IMR-90 (cell line): Measurements from ENCODE around the gene VPS37B. TPM values are rescaled to one million over a fixed set of nuclear protein-coding genes. Genes with fewer than 3 reads are reported as not detected.

Source experiments
- ATAC-seq: fragments of 200-7000 bp; cut with Tn5 transposase; 2 replicates; pipeline ENCODE4 v1.9.1; 2020; ENCODE audit warnings: low read depth, mild to moderate bottlenecking, moderate library complexity
- BruUV-seq: library from RNA; stranded (reverse); fragments of 400-500 nt; replicated peaks from 2 replicates; lab custom pipeline; 2021; lab: Mats Ljungman, UMichigan
- CTCF ChIA-PET: fragments of 300-600 bp; formaldehyde crosslinking; extraction: SDS; loops from one replicate; lab custom pipeline; 2021; ENCODE audit warnings: antibody characterized with exemption; lab: Yijun Ruan, JAX
- POLR2A ChIA-PET: fragments of 300-600 bp; sonication (Branson Sonifier 250); formaldehyde crosslinking; loops from one replicate; lab custom pipeline; 2022; ENCODE audit warnings: antibody characterized with exemption; ENCODE audit not compliant: unreplicated experiment; lab: Charles Lee
- DNase-seq: peaks from one replicate; pipeline ENCODE4 v3.0.0; 2013
- H2AFZ ChIP-seq: replicated peaks from 2 replicates; pipeline ENCODE3; 2013; ENCODE audit warnings: low read length, mild to moderate bottlenecking; ENCODE audit not compliant: poor library complexity
- H2AK5ac ChIP-seq: 2 replicates; pipeline ENCODE4 v1.6.1; 2013; ENCODE audit warnings: low read depth, low read length, inconsistent platforms
- H2AK9ac ChIP-seq: replicated peaks from 2 replicates; pipeline ENCODE3; 2013; ENCODE audit warnings: mild to moderate bottlenecking, low read depth, low read length, moderate library complexity; ENCODE audit not compliant: poor library complexity
- H2BK120ac ChIP-seq: 2 replicates; pipeline ENCODE4 v1.6.1; 2013; ENCODE audit warnings: low read depth, low read length, inconsistent platforms
- H2BK15ac ChIP-seq: 3 replicates; pipeline ENCODE4 v1.6.1; 2013; ENCODE audit warnings: low read depth, low read length, inconsistent platforms
- H2BK20ac ChIP-seq: 2 replicates; pipeline ENCODE4 v1.6.1; 2013; ENCODE audit warnings: low read depth, mild to moderate bottlenecking, inconsistent platforms, low read length, moderate library complexity
- H2BK5ac ChIP-seq: 2 replicates; pipeline ENCODE4 v1.6.1; 2013; ENCODE audit warnings: mild to moderate bottlenecking, low read depth, low read length, inconsistent platforms; ENCODE audit not compliant: poor library complexity, severe bottlenecking
- H3K14ac ChIP-seq: replicated peaks from 2 replicates; pipeline ENCODE4 v1.6.1; 2013; ENCODE audit warnings: low read depth, low read length, inconsistent platforms
- H3K18ac ChIP-seq: 2 replicates; pipeline ENCODE4 v1.6.1; 2013; ENCODE audit warnings: low read depth, low read length, control low read depth
- H3K23ac ChIP-seq: 2 replicates; pipeline ENCODE4 v1.6.1; 2013; ENCODE audit warnings: low read depth, low read length, inconsistent platforms
- H3K27ac ChIP-seq: 2 replicates; pipeline ENCODE4 v1.5.1; 2013; ENCODE audit warnings: mild to moderate bottlenecking, control low read depth, low read length; ENCODE audit not compliant: insufficient read depth
- H3K27me3 ChIP-seq: 2 replicates; pipeline ENCODE4 v1.6.1; 2013; ENCODE audit warnings: low read length; ENCODE audit not compliant: control insufficient read depth, insufficient read depth
- H3K36me3 ChIP-seq: 2 replicates; pipeline ENCODE4 v1.6.1; 2013; ENCODE audit warnings: low read length, mixed read lengths; ENCODE audit not compliant: control insufficient read depth, insufficient read depth
- H3K4ac ChIP-seq: 2 replicates; pipeline ENCODE4 v1.6.1; 2013; ENCODE audit warnings: low read depth, low read length, inconsistent platforms
- H3K4me1 ChIP-seq: 2 replicates; pipeline ENCODE4 v1.6.1; 2013; ENCODE audit warnings: low read length, mixed read lengths; ENCODE audit not compliant: control insufficient read depth, insufficient read depth
- H3K4me2 ChIP-seq: 2 replicates; pipeline ENCODE4 v1.6.1; 2013; ENCODE audit warnings: low read depth, mild to moderate bottlenecking, control low read depth, low read length, moderate library complexity
- H3K4me3 ChIP-seq: 2 replicates; pipeline ENCODE4 v1.5.1; 2013; ENCODE audit warnings: low read depth, mild to moderate bottlenecking, control low read depth, low read length, moderate library complexity; ENCODE audit not compliant: insufficient read depth
- H3K56ac ChIP-seq: 2 replicates; pipeline ENCODE4 v1.6.1; 2013; ENCODE audit warnings: low read length, inconsistent platforms; ENCODE audit not compliant: insufficient read depth; ENCODE audit errors: extremely low read depth
- H3K79me1 ChIP-seq, 2 experiments: 2 replicates each; pipeline ENCODE4 v1.6.1; 2013; ENCODE audit warnings: low read length in 2 of 2, inconsistent platforms in 1 of 2, low read depth in 1 of 2
- H3K9ac ChIP-seq: 2 replicates; pipeline ENCODE4 v1.6.1; 2013; ENCODE audit warnings: low read depth, low read length, control low read depth
- H3K9me1 ChIP-seq: 2 replicates; pipeline ENCODE4 v1.6.1; 2013; ENCODE audit warnings: low read length, inconsistent platforms; ENCODE audit not compliant: insufficient read depth
- H3K9me3 ChIP-seq: 2 replicates; pipeline ENCODE4 v1.6.1; 2013; ENCODE audit warnings: low read length; ENCODE audit not compliant: control insufficient read depth, insufficient read depth
- H4K20me1 ChIP-seq: 2 replicates; pipeline ENCODE4 v1.6.1; 2013; ENCODE audit warnings: low read length, inconsistent platforms; ENCODE audit not compliant: insufficient read depth
- H4K5ac ChIP-seq: 2 replicates; pipeline ENCODE4 v1.6.1; 2013; ENCODE audit warnings: mild to moderate bottlenecking, low read depth, low read length, control low read depth
- H4K8ac ChIP-seq, 2 experiments: 2 replicates each; pipeline ENCODE4 v1.6.1; 2013; ENCODE audit warnings: low read depth in 2 of 2, low read length in 2 of 2, control low read depth in 1 of 2, inconsistent platforms in 1 of 2
- H4K91ac ChIP-seq: 2 replicates; pipeline ENCODE4 v1.6.1; 2013; ENCODE audit warnings: low read depth, low read length, inconsistent platforms; ENCODE audit not compliant: insufficient read depth
- BHLHE40 ChIP-seq: fragments of 150-350 bp; IDR thresholded peaks from 2 replicates; pipeline ENCODE4 v1.6.1; 2016; ENCODE audit warnings: mild to moderate bottlenecking, low read depth, low read length
- CEBPB ChIP-seq: IDR thresholded peaks from 2 replicates; pipeline ENCODE4 v1.6.1; 2012; ENCODE audit warnings: low read depth, low read length, improper control_type of control experiment
- CHD1 ChIP-seq: IDR thresholded peaks from 2 replicates; pipeline ENCODE4 v1.6.1; 2012; ENCODE audit warnings: low read depth, low read length, improper control_type of control experiment
- CTCF ChIP-seq: conservative IDR thresholded peaks from 2 replicates; pipeline ENCODE4 v1.5.1; 2012; ENCODE audit warnings: mild to moderate bottlenecking, low read depth, low read length, improper control_type of control experiment
- FOS ChIP-seq: fragments of 150-350 bp; IDR thresholded peaks from 2 replicates; pipeline ENCODE4 v1.6.1; 2016; ENCODE audit warnings: low read depth, low read length
- MAFK ChIP-seq: IDR thresholded peaks from 2 replicates; pipeline ENCODE4 v1.6.1; 2012; ENCODE audit warnings: low read depth, low read length, improper control_type of control experiment
- MAZ ChIP-seq: IDR thresholded peaks from 2 replicates; pipeline ENCODE4 v1.6.1; 2012; ENCODE audit warnings: low read depth, mild to moderate bottlenecking, low read length, improper control_type of control experiment, moderate library complexity, borderline replicate concordance
- MXI1 ChIP-seq: IDR thresholded peaks from 2 replicates; pipeline ENCODE4 v1.6.1; 2012; ENCODE audit warnings: low read depth, mild to moderate bottlenecking, low read length, moderate library complexity, borderline replicate concordance
- NFE2L2 ChIP-seq: fragments of 150-350 bp; IDR thresholded peaks from 2 replicates; pipeline ENCODE4 v1.6.1; 2016; ENCODE audit warnings: low read depth, mild to moderate bottlenecking, low read length
- POLR2A ChIP-seq: IDR thresholded peaks from 2 replicates; pipeline ENCODE4 v1.6.1; 2012; ENCODE audit warnings: mild to moderate bottlenecking, low read depth, low read length
- RAD21 ChIP-seq: IDR thresholded peaks from 2 replicates; pipeline ENCODE4 v1.6.1; 2012; ENCODE audit warnings: low read length, improper control_type of control experiment
- RCOR1 ChIP-seq: IDR thresholded peaks from 2 replicates; pipeline ENCODE4 v1.6.1; 2012; ENCODE audit warnings: mild to moderate bottlenecking, low read length, improper control_type of control experiment; ENCODE audit not compliant: insufficient replicate concordance
- RFX5 ChIP-seq: IDR thresholded peaks from 2 replicates; pipeline ENCODE4 v1.8.0; 2012; ENCODE audit warnings: low read depth, mild to moderate bottlenecking, low read length, moderate library complexity
- SMC3 ChIP-seq: fragments of 150-350 bp; IDR thresholded peaks from 2 replicates; pipeline ENCODE4 v1.6.1; 2016; ENCODE audit warnings: low read depth, mild to moderate bottlenecking, antibody characterized with exemption, low read length, moderate library complexity
- whole genome bisulfite sequencing, 2 experiments: methylation state at CpG; one replicate each; pipeline versions ENCODE4 v1.1.5 to v1.1.7; 2013; ENCODE audit warnings: missing lambda C conversion rate in 2 of 2; ENCODE audit not compliant: insufficient read length in 1 of 2; ENCODE audit errors: extremely low coverage in 2 of 2; 5-methylcytosine and 5-hydroxymethylcytosine counted together
- dilution Hi-C: fragments of 300-500 bp; cut with HindIII; formaldehyde crosslinking; loops from one replicate; pipeline ENCODE4 v1.14.3; 2018; ENCODE audit warnings: low sequenced_read_pairs; ENCODE audit not compliant: unreplicated experiment
- in situ Hi-C: fragments of 300-500 bp; cut with MboI; formaldehyde crosslinking; loops from 3 replicates; pipeline ENCODE4 v1.14.3; 2019; ENCODE audit warnings: low sequenced_read_pairs, inconsistent platforms, mixed read lengths
- intact Hi-C: fragments of 100-400 bp; cut with micrococcal nuclease; formaldehyde crosslinking; loops from 2 replicates; pipeline ENCODE4 v1.10.0; 2022
- polyA plus RNA-seq, 3 experiments: library from polyadenylated mRNA; depleted of rRNA; stranded (reverse); fragments of >200 nt; gene quantifications; 2 replicates each; pipeline ENCODE4 v1.2.3, GENCODE V29; 2012; ENCODE audit warnings: low replicate concordance in 1 of 3
- total RNA-seq: library from RNA; depleted of rRNA; stranded (reverse); fragments of >200 nt; gene quantifications from 2 replicates; pipeline ENCODE4 v1.2.3, GENCODE V29; 2012
- TF ChIP-seq, protein P1 (sequence below): fragments of 150-350 bp; IDR thresholded peaks from 2 replicates; pipeline ENCODE4 v1.6.1; 2016; ENCODE audit warnings: low read depth, mild to moderate bottlenecking, low read length, moderate library complexity, borderline replicate concordance
- TF ChIP-seq, protein P2 (sequence below): fragments of 150-350 bp; IDR thresholded peaks from 2 replicates; pipeline ENCODE4 v1.6.1; 2017; ENCODE audit warnings: mild to moderate bottlenecking, antibody characterized with exemption, low read length, low read depth

VPS37B gene
- total and polyA plus RNA-seq, 2 of the 4 experiments (the other 2 are of a cell fraction), result 8.6 to 25.7 TPM

GRCh38 chr12:122819209-122819785, 76.6 kb downstream of the VPS37B start:
- intact Hi-C loops, result no loop called here
- no peak overlapping the region for H3K18ac ChIP-seq
- 37% methylated on average over 4 of the region's 10 CpGs; no CpG with 5 or more reads in 1 of the 2 experiments for WGBS, 2 experiments
- no peak overlapping the region for H2BK20ac ChIP-seq
- H2AK9ac ChIP-seq, result no peak overlapping the region
- BruUV-seq, result no TSS peak
- no peak overlapping the region for H2BK5ac ChIP-seq
- H3K4me1 ChIP-seq, result no peaks in the 10 kb centered on the region
- no peaks in the 10 kb centered on the region for H3K79me1 ChIP-seq
- CTCF ChIA-PET, result no interaction called here
- no peaks in the 10 kb centered on the region for H4K20me1 ChIP-seq
- DNase-seq (no peak), ATAC-seq (no peak)
- no peak overlapping the region for H4K5ac ChIP-seq
- POLR2A ChIA-PET, result no interaction called here
- H3K4me2 ChIP-seq, result no peak overlapping the region
- no peak overlapping the region for H2AFZ ChIP-seq
- H3K9me3 ChIP-seq, result no peaks in the 10 kb centered on the region
- H3K9ac ChIP-seq, result no peak overlapping the region
- no peak overlapping the region for H3K4me3 ChIP-seq
- H3K4ac ChIP-seq, result no peak overlapping the region
- no peaks in the 10 kb centered on the region for H3K36me3 ChIP-seq
- no peak overlapping the region for H2BK120ac ChIP-seq
- H4K91ac ChIP-seq, result no peak overlapping the region
- in situ Hi-C loops, result no loop called here
- H3K23ac ChIP-seq, result no peak overlapping the region
- TF ChIP-seq SMC3, result no peak
- no peak for TF ChIP-seq POLR2A
- TF ChIP-seq CHD1, result no peak
- TF ChIP-seq NFE2L2, result no peak
- no peak for TF ChIP-seq RFX5
- no peak for TF ChIP-seq CTCF
- TF ChIP-seq CEBPB, result no peak
- TF ChIP-seq MAZ, result no peak
- TF ChIP-seq RCOR1, result no peak
- TF ChIP-seq, protein P1, sequence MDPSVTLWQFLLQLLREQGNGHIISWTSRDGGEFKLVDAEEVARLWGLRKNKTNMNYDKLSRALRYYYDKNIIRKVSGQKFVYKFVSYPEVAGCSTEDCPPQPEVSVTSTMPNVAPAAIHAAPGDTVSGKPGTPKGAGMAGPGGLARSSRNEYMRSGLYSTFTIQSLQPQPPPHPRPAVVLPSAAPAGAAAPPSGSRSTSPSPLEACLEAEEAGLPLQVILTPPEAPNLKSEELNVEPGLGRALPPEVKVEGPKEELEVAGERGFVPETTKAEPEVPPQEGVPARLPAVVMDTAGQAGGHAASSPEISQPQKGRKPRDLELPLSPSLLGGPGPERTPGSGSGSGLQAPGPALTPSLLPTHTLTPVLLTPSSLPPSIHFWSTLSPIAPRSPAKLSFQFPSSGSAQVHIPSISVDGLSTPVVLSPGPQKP, result no peak
- TF ChIP-seq RAD21, result no peak
- no peak for TF ChIP-seq MAFK
- TF ChIP-seq BHLHE40, result no peak
- TF ChIP-seq, protein P2, sequence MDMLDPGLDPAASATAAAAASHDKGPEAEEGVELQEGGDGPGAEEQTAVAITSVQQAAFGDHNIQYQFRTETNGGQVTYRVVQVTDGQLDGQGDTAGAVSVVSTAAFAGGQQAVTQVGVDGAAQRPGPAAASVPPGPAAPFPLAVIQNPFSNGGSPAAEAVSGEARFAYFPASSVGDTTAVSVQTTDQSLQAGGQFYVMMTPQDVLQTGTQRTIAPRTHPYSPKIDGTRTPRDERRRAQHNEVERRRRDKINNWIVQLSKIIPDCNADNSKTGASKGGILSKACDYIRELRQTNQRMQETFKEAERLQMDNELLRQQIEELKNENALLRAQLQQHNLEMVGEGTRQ, result no peak
- no peak for TF ChIP-seq MXI1
- TF ChIP-seq FOS, result no peak
- H3K27ac ChIP-seq, result no peak overlapping the region
- H2BK15ac ChIP-seq, result no peak overlapping the region
- dilution Hi-C loops, result no loop called here
- H3K14ac ChIP-seq, result no peak overlapping the region
- H3K9me1 ChIP-seq, result 0 out of 2 replicates have a peak, but pooled peaks cover 4% of the 10 kb centered on the region
- H2AK5ac ChIP-seq, result no peak overlapping the region
- H3K56ac ChIP-seq, result no peak overlapping the region
- H3K27me3 ChIP-seq, result peaks cover 1% of the 10 kb centered on the region; the same call in 1 of the 2 replicates
- H4K8ac ChIP-seq, result no peak overlapping the region
